ENCODE data around the gene GFOD1.

DNA sequence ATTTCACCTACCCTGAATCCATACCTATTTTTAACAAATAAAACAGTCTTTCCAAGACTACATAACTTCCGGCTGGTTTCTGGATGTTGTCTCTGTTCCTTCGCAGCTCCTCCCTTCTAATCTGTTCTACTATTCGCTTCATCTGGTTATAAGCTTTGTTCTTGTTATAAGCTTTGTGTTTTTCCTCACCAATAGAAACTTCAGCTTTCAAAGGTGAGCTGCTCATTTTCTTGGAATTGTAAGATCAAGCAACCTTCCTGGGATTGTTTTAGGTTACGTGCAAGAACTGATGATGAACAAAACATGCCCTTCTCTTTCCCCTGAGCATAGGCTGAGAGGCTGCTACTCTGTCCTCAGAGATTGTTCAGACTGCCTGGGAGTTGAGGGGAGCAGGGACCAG lies 2.1 kb downstream of the GFOD1 start:
- TF ChIP-seq, protein P1, sequence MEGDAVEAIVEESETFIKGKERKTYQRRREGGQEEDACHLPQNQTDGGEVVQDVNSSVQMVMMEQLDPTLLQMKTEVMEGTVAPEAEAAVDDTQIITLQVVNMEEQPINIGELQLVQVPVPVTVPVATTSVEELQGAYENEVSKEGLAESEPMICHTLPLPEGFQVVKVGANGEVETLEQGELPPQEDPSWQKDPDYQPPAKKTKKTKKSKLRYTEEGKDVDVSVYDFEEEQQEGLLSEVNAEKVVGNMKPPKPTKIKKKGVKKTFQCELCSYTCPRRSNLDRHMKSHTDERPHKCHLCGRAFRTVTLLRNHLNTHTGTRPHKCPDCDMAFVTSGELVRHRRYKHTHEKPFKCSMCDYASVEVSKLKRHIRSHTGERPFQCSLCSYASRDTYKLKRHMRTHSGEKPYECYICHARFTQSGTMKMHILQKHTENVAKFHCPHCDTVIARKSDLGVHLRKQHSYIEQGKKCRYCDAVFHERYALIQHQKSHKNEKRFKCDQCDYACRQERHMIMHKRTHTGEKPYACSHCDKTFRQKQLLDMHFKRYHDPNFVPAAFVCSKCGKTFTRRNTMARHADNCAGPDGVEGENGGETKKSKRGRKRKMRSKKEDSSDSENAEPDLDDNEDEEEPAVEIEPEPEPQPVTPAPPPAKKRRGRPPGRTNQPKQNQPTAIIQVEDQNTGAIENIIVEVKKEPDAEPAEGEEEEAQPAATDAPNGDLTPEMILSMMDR (IDR thresholded peaks at IDR 0.05): no peak
- TF ChIP-seq POLR2A (IDR thresholded peaks at IDR 0.05): no peak

Measured in esophagus squamous epithelium (tissue), 4 donors.